ENCODE measurements around the gene CD200.

- TF ChIP-seq CTCF (IDR thresholded peaks at IDR 0.05 in 4 of 5, conservative IDR thresholded peaks at IDR 0.05 in 1 of 5) (no peak), POLR2A (IDR thresholded peaks at IDR 0.05) (no peak)
These were observed 22.3 kb downstream of the CD200 start for GRCh38 chr3:112355307-112355687.

Data from gastrocnemius medialis (tissue), 4 donors.